HPDE6-E6E7 (cell line): ENCODE measurements around the gene HNMT.

Experiments
- DNase-seq: peaks from one replicate; pipeline ENCODE4 v3.0.0; 2011; ENCODE audit warnings: missing footprints; ENCODE audit errors: extremely low spot score

The HNMT gene

GRCh38 chr2:138012082-138012481, 47.8 kb downstream of the HNMT start:
- DNase-seq, result no peak

- no peak for DNase-seq
Observed at GRCh38 chr2:138012968-138013367, 48.7 kb downstream of the HNMT start.

GRCh38 chr2:138013639-138014038, 49.4 kb downstream of the HNMT start:
- DNase-seq, result no peak

- DNase-seq, result no peak
Observed at GRCh38 chr2:138015494-138015893, 51.2 kb downstream of the HNMT start.

- DNase-seq, result peak; percentile 4
Observed at GRCh38 chr2:138016351-138017087, 52.2 kb downstream of the HNMT start.

GRCh38 chr2:138017824-138018223, 53.6 kb downstream of the HNMT start:
- DNase-seq, result no peak

GRCh38 chr2:138018866-138019688, 54.8 kb downstream of the HNMT start:
- DNase-seq, result no peak

- no peak for DNase-seq
Observed at GRCh38 chr2:138020432-138020831, 56.2 kb downstream of the HNMT start.

- DNase-seq, result no peak
Observed at GRCh38 chr2:138021154-138021553, 56.9 kb downstream of the HNMT start.

GRCh38 chr2:138023298-138023697, 59.0 kb downstream of the HNMT start:
- no peak for DNase-seq

- no peak for DNase-seq
Observed at GRCh38 chr2:138023976-138024375, 59.7 kb downstream of the HNMT start.

- DNase-seq, result no peak
Observed at GRCh38 chr2:138026111-138027020, 62.1 kb downstream of the HNMT start.

GRCh38 chr2:138028538-138028937, 64.3 kb downstream of the HNMT start:
- no peak for DNase-seq

- DNase-seq, result no peak
Observed at GRCh38 chr2:138029276-138029675, 65.0 kb downstream of the HNMT start.

GRCh38 chr2:138030459-138030858, 66.2 kb downstream of the HNMT start:
- no peak for DNase-seq

GRCh38 chr2:138032334-138032733, 68.1 kb downstream of the HNMT start:
- DNase-seq, result no peak

GRCh38 chr2:138034536-138034935, 70.3 kb downstream of the HNMT start:
- DNase-seq, result no peak

GRCh38 chr2:138035608-138036217, 71.4 kb downstream of the HNMT start:
- DNase-seq, result no peak

GRCh38 chr2:138036522-138036921, 72.2 kb downstream of the HNMT start:
- DNase-seq, result no peak

GRCh38 chr2:138037090-138037489, 72.8 kb downstream of the HNMT start:
- no peak for DNase-seq

- DNase-seq, result no peak
Observed at GRCh38 chr2:138040616-138041015, 76.3 kb downstream of the HNMT start.

- no peak for DNase-seq
Observed at GRCh38 chr2:138042311-138042710, 78.0 kb downstream of the HNMT start.
